Smooth muscle cell (in vitro differentiated cells): ENCODE results near the gene ASPHD2. TPM values are rescaled to one million over a fixed set of nuclear protein-coding genes. Genes with fewer than 3 reads are reported as not detected.

ENCODE experiments used
- DNase-seq: peaks from one replicate; lab custom pipeline; 2025; ENCODE audit not compliant: unreplicated experiment; lab: John Stamatoyannopoulos, UW
- H2AFZ ChIP-seq: fragments of 200-600 bp; sonication (generic); 2 replicates; pipeline ENCODE4 v1.6.0; 2016; ENCODE audit warnings: antibody characterized with exemption, low read depth, mild to moderate bottlenecking
- H3F3A ChIP-seq: fragments of 200-600 bp; sonication (generic); 2 replicates; pipeline ENCODE4 v1.6.0; 2017; ENCODE audit warnings: antibody characterized with exemption, low read depth
- H3K27ac ChIP-seq: fragments of 200-600 bp; sonication (generic); 2 replicates; pipeline ENCODE4 v1.5.1; 2016; ENCODE audit warnings: low read depth, mild to moderate bottlenecking
- H3K27me3 ChIP-seq: fragments of 200-600 bp; sonication (generic); 2 replicates; pipeline ENCODE4 v1.6.1; 2016; ENCODE audit warnings: low read depth, mild to moderate bottlenecking
- H3K36me3 ChIP-seq: fragments of 200-600 bp; sonication (generic); 2 replicates; pipeline ENCODE4 v1.5.1; 2016; ENCODE audit warnings: low read depth
- H3K4me1 ChIP-seq: fragments of 200-600 bp; sonication (generic); 2 replicates; pipeline ENCODE4 v1.5.1; 2016; ENCODE audit warnings: low read depth
- H3K4me2 ChIP-seq: fragments of 200-600 bp; sonication (generic); 2 replicates; pipeline ENCODE4 v1.6.0; 2016; ENCODE audit warnings: mild to moderate bottlenecking
- H3K4me3 ChIP-seq: fragments of 200-600 bp; sonication (generic); 2 replicates; pipeline ENCODE4 v1.5.1; 2016; ENCODE audit warnings: mild to moderate bottlenecking
- H3K79me2 ChIP-seq: fragments of 200-600 bp; sonication (generic); 2 replicates; pipeline ENCODE4 v1.6.0; 2016; ENCODE audit warnings: low read depth, mild to moderate bottlenecking
- H3K9ac ChIP-seq: fragments of 200-600 bp; sonication (generic); 2 replicates; pipeline ENCODE4 v1.6.0; 2016; ENCODE audit warnings: low read depth
- H3K9me3 ChIP-seq: fragments of 200-600 bp; sonication (generic); replicated peaks from 2 replicates; pipeline ENCODE4 v1.5.1; 2016; ENCODE audit warnings: low read depth
- H4K20me1 ChIP-seq: fragments of 200-600 bp; sonication (generic); 2 replicates; pipeline ENCODE4 v1.6.0; 2016; ENCODE audit warnings: low read depth
- WGBS: methylation state at CpG from one replicate; pipeline ENCODE4 v1.1.7; 2016; ENCODE audit warnings: low lambda C conversion rate; 5-methylcytosine and 5-hydroxymethylcytosine counted together
- polyA plus RNA-seq: library from polyadenylated mRNA; unstranded; fragments of >200 nt; fragmentation: Nextera tagmentation; extraction: Ambion mirVana; gene quantifications from 2 replicates; pipeline ENCODE4 v1.2.1, GENCODE V29; 2016
- total RNA-seq: library from RNA; depleted of rRNA; stranded (reverse); fragments of >200 nt; gene quantifications from 2 replicates; pipeline ENCODE4 v1.2.3, GENCODE V29; 2014
- TF ChIP-seq, protein P1 (sequence below): fragments of 200-600 bp; sonication (generic); IDR thresholded peaks from 2 replicates; pipeline ENCODE4 v1.5.1; 2017; ENCODE audit warnings: borderline replicate concordance, mild to moderate bottlenecking, antibody characterized with exemption; ENCODE audit not compliant: insufficient read depth, poor library complexity, severe bottlenecking

Gene ASPHD2
- total and polyA plus RNA-seq, 2 experiments from 2014 or later, result 3.7 to 4.5 TPM

DNA sequence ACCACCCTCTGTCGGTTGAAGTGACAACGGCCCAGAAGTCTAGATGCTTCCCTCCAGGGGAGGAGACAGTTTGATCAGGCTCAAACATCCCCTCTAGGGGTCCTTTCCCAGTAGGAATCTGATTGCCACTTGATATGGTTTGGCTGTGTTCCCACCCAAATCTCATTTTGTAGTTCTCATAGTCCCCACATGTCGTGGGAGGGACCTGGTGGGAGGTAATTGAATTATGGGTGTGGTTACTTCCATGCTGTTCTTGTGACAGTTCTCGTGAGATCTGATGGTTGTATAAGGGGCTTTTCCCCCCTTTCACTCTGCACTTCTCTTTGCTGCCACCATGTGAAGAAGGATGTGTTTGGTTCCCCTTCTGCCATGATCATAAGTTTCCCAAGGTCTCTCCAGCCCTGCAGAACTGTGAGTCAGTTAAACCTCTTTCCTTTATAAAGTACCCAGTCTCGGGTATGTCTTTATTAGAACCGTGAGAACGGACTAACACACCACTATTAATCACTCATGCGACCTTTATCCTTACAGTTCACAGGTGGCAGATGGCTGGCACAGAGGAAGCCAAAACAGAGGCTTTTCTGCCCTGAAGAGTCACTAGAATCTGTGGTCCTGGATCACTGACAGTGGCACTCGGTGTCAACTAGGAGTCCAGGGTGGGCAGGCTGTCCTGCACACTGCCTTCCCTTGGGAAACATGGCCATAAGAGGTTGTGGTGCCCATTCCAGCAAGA is 21.6 kb downstream of the ASPHD2 start:
- no peak overlapping the region for H3K27ac ChIP-seq
- H3K9ac ChIP-seq, result no peak overlapping the region
- H2AFZ ChIP-seq, result no peak overlapping the region
- H3K9me3 ChIP-seq, result no peaks in the 10 kb centered on the region
- H3K79me2 ChIP-seq, result no peaks in the 10 kb centered on the region
- no peak overlapping the region for H3K4me3 ChIP-seq
- DNase-seq, result no peak
- H3K4me2 ChIP-seq, result no peak overlapping the region
- no peaks in the 10 kb centered on the region for H3F3A ChIP-seq
- WGBS, result 91% methylated on average over 9 of the region's 9 CpGs
- TF ChIP-seq, protein P1, sequence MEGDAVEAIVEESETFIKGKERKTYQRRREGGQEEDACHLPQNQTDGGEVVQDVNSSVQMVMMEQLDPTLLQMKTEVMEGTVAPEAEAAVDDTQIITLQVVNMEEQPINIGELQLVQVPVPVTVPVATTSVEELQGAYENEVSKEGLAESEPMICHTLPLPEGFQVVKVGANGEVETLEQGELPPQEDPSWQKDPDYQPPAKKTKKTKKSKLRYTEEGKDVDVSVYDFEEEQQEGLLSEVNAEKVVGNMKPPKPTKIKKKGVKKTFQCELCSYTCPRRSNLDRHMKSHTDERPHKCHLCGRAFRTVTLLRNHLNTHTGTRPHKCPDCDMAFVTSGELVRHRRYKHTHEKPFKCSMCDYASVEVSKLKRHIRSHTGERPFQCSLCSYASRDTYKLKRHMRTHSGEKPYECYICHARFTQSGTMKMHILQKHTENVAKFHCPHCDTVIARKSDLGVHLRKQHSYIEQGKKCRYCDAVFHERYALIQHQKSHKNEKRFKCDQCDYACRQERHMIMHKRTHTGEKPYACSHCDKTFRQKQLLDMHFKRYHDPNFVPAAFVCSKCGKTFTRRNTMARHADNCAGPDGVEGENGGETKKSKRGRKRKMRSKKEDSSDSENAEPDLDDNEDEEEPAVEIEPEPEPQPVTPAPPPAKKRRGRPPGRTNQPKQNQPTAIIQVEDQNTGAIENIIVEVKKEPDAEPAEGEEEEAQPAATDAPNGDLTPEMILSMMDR, result no peak
- no peaks in the 10 kb centered on the region for H3K36me3 ChIP-seq
- H3K27me3 ChIP-seq, result no peaks in the 10 kb centered on the region
- no peaks in the 10 kb centered on the region for H3K4me1 ChIP-seq
- H4K20me1 ChIP-seq, result no peaks in the 10 kb centered on the region

DNA sequence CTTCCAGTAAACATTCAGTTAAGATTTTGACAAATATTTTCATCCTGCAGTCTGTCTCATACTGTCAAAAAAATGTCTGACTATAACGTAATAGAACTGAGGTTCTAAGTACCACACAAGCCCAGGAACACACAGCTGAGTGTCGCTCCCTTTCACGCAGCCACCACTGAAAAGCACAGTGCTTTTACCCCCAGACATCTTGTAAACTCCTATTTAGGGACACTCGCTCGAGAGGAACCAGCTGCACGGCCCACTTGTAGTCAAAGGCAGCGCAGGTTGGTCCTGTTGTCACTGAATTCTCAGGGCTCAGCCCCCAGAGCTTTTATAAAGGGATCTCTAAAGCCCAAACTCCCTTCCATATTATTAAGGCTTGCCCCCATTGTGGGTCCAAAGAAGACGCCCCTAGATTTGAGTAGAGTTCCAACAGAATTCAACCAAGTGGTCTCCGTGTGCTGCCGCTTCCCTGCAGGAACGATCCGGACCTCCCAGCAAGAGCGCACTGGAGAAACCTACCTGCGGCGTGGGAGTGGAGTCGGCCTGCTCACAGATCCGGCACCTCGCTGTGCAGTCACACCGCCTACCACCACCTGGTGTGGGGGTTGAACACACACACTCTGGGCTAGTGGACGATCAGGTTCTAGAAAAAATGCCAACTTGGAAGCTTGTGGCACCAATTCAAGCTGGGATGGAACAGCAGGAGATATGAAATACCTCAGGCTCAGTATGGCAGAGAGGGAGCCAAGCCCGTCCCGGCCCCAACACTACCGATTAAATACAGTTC is 23.4 kb downstream of the ASPHD2 start:
- Histone ChIP-seq H3K4me3 (no peak overlapping the region), H3K9ac (no peak overlapping the region), H3K79me2 (no peaks in the 10 kb centered on the region), H3K9me3 (no peaks in the 10 kb centered on the region), H3K27me3 (no peaks in the 10 kb centered on the region), H2AFZ (no peak overlapping the region), H3F3A (no peaks in the 10 kb centered on the region), H3K27ac (no peak overlapping the region), H4K20me1 (no peaks in the 10 kb centered on the region), H3K4me2 (no peak overlapping the region), H3K36me3 (no peaks in the 10 kb centered on the region), H3K4me1 (no peaks in the 10 kb centered on the region)
- DNase-seq, result no peak
- TF ChIP-seq, protein P1, result no peak
- 97% methylated on average over 23 of the region's 23 CpGs for WGBS

DNA sequence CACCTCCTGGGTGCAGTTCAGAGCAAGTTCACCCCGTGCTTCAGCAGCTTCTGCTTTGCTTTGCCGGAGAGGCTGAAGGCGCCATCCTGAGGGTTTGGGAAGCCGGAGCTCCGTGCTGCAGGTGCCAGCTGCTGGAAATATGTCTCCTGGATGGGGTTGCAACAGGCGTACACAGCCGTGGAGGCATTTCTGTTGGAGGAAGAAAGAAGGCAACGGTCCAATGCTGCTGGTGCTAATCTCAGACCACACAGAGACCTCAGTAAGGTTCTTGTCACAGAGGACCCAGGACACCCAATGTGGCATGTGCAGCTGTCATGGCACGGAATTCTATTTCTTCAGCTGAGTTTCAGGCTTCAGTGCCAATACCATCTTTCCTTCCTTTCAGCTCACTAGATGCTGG is 24.2 kb downstream of the ASPHD2 start:
- H3K4me3 ChIP-seq, result no peak overlapping the region
- no peaks in the 10 kb centered on the region for H3K36me3 ChIP-seq
- no peaks in the 10 kb centered on the region for H3K9me3 ChIP-seq
- no peaks in the 10 kb centered on the region for H4K20me1 ChIP-seq
- H3K9ac ChIP-seq, result no peak overlapping the region
- H3K4me1 ChIP-seq, result no peaks in the 10 kb centered on the region
- TF ChIP-seq, protein P1, result no peak
- H3K27me3 ChIP-seq, result no peaks in the 10 kb centered on the region
- H3K79me2 ChIP-seq, result no peaks in the 10 kb centered on the region
- no peak overlapping the region for H3K4me2 ChIP-seq
- H3K27ac ChIP-seq, result no peak overlapping the region
- no peaks in the 10 kb centered on the region for H3F3A ChIP-seq
- DNase-seq, result no peak
- 98% methylated on average over 9 of the region's 9 CpGs for WGBS
- H2AFZ ChIP-seq, result no peak overlapping the region
